Amniotic epithelial cell (primary cell): ENCODE measurements around the gene MTFMT.

Experiments
- DNase-seq: peaks from one replicate; pipeline ENCODE4 v3.0.0-alpha.2; 2010; ENCODE audit warnings: low read depth

MTFMT gene

DNA sequence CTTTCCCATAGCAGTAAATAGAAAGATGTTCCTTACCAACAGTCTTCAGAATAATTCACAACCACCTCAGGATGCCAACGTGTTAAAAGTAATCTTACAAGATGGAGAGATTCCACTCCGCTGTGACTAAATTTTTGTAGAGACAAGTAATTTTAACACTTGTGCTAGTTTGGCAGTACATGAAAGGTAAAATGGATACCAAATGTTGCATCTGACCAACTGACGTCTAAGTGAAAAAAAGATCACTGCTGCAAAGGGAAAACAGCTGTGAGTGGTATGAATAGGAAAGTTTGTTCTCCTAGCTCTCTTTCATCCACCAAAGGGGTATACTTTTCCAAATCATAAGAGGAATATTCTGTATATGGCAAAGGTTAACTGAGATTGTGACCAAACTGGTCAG lies 42.3 kb downstream of the MTFMT start:
- DNase-seq = no peak

DNA sequence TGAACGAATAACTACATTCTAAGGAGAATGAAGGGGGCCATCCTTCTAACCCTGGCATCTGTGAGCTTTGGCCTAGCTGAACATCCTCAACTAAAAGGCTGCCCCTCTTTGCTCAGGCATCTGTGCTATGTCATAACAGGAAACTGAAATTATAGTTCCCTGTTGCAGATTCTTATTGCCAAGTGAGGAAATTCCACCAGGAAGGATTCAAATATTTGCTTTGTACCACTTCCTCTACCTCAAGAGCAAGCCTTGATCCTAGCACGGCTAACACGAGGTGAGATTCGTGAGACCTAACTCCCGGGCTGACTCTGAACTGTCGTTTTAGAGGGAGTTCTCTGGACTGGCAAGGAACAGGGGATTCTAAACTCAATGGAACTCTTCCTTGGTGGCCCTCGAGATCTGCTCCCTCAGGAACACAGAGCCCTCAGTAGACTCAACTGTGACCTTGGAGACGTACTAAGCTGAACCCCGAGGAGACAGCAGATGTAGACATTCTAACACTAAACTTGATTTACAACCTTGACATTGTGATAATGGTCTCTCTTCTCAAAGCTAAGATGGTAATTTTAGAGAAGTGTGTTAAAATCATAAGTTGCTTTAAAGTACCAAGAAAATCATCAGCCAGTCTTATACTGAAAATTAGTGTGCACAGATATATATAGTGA lies 43.9 kb downstream of the MTFMT start:
- peak; percentile 57 for DNase-seq

DNA sequence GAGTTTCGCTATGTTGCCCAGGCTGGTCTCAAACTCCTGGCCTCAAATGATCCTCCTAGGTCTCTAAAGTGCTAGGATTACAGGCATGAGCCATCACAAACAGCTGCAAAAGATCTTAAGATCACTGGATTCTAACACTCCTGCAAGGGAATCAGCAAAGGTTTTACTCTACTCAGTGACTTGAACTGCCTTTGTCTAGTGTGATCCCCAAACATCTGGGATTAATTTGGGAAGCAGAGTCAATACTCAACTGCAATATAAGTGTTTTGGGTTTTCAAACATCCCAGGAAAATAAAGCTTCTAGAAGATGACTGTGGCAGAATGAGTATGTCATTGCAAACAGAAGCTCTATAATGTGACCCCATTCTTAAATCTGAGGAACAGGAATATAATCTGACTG lies 47.0 kb downstream of the MTFMT start:
- no peak for DNase-seq

GRCh38 chr15:64981812-64982431 lies 47.5 kb downstream of the MTFMT start:
- no peak for DNase-seq

GRCh38 chr15:64979252-64979710 lies 50.2 kb downstream of the MTFMT start:
- no peak for DNase-seq

DNA sequence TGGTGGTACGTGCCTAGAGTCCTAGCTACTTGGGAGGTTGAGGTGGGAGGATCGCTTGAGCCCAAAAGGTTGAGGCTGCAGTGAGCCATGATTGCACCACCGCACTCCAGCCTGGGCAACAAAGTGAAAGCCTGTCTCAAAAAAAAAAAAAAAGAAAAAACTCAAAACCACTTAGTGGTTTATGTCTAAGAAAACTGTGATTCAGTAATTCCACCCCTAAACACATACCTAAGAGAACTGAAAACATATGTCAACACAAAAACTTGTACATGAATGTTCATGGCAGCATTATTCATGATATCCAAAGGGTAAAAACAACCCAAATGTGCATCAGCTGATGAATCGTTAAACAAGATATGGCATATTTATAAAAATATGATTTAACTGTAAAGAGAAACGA lies 54.0 kb downstream of the MTFMT start:
- peak; percentile 65 for DNase-seq

- DNase-seq = no peak
Observed at GRCh38 chr15:64970698-64971097, 58.7 kb downstream of the MTFMT start.

GRCh38 chr15:64969401-64969800 lies 60.0 kb downstream of the MTFMT start:
- DNase-seq = no peak

DNA sequence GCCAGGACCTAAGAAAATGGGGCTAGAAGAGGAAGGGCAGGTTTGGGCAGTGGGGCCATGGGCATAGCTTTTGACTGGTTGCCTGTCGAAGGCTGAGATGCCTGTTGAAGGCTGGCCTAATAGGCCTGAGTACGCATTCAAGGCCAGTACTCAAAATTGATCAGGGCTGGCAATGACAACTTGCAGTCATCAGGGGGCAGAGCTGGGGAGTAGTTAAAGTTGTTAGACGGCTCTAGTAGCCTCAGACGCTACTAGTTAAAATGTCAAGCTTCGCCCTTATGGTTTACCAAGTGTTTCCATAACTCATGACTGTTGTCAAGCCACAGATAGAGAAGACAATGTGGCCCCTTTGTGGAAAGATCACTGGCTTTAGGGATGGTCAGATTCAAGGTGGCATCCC lies 68.4 kb downstream of the MTFMT start:
- DNase-seq = no peak

DNA sequence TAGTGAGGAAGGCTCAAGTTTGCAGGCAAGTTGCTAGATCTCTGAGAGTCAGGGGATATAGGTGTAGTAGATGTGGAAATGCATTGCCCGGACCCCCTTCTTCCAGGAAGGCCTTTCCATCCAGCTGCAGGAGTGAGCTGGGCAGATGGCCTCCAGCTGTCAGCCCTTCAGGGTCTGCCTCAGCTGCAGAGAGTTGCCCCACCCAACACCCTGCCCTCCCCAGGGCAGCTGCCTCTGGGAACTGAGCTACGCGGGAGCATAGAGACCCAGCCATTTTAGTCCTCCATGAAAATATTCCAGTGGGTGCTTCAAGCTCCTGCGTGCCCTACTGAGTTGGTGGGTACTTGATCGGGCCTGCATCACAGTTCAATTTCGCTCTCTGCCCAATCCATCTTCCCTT lies 69.3 kb downstream of the MTFMT start:
- no peak for DNase-seq

DNA sequence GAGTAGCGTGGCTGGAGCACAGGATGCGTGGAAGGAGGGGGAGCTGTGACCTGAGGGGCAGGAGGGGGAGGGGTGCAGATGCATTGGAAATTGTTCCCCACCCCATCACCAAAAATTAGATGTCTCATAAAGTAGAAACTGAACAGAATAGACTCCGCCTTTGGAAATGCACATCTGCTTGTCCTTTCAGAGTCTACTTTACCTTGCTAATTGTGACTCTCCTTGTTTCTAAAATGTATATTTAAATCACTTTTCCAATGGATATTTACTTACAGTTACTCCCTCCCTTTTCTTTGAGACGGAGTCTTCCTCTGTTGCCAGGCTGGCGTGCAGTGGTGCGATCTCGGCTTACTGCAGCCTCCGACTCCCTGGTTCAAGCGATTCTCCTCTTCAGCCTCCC lies 70.3 kb downstream of the MTFMT start:
- no peak for DNase-seq

- no peak for DNase-seq
Observed at GRCh38 chr15:64954395-64954794, 75.0 kb downstream of the MTFMT start.

DNA sequence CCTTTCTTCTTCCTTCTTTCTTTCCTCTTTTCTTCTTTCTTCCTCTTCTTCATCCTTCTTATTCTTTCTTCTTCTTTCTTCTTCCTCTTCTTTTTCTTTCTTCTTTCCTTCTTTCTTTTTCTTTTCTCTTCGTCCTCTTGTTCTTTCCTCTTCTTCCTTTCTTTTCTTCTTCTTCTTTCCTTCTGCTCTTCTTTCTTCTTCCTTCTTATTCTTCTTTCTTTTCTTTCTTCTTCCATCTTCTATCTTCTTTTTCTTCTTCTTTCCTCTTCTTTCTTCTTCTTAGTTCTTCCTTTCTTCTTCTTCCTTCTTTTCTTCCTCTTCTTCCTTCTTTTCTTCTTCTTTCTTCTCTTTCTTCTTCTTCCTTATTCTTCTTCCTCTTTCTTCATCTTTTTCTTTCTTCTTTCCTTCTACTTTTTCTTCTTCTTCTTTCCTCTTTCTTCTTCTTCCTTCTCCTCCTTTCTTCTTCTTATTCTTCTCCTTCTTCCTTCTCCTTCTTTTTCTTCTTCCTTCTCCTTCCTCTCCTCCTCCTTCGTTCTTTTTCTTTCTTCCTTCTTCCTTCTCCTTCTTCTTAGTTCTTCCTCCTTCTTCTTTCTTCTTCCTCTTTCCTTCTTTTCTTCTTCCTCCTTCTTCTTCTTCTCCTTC lies 77.5 kb downstream of the MTFMT start:
- no peak for DNase-seq
